Activated CD8-positive, alpha-beta memory T cell treated with anti-CD3 and anti-CD28 coated beads for 48 hours (primary cell): ENCODE measurements around the gene SPSB3.

Experiments
- DNase-seq, 3 experiments: peaks; one replicate each; pipeline ENCODE4 v3.0.0-alpha.2; 2020; ENCODE audit warnings: low read depth in 2 of 3, low spot score in 2 of 3

SPSB3 gene

GRCh38 chr16:1789643-1790045 is 7.3 kb upstream of the SPSB3 start:
- no peak for DNase-seq

- no peak for DNase-seq
These were observed 6.3 kb upstream of the SPSB3 start for GRCh38 chr16:1788708-1789100.

- no peak for DNase-seq
These were observed 5.8 kb upstream of the SPSB3 start for GRCh38 chr16:1788095-1788707.

GRCh38 chr16:1787322-1788094 is 5.1 kb upstream of the SPSB3 start:
- no peak for DNase-seq

GRCh38 chr16:1787056-1787321 is 4.6 kb upstream of the SPSB3 start:
- no peak for DNase-seq

- no peak for DNase-seq
These were observed 4.1 kb upstream of the SPSB3 start for GRCh38 chr16:1786242-1787055.

- no peak for DNase-seq
These were observed 3.4 kb upstream of the SPSB3 start for GRCh38 chr16:1785846-1786170.

GRCh38 chr16:1784977-1785845 is 2.8 kb upstream of the SPSB3 start:
- DNase-seq: no peak

GRCh38 chr16:1781758-1782407 is 488 bp downstream of the SPSB3 start:
- no peak for DNase-seq

- DNase-seq: no peak
These were observed 1.1 kb downstream of the SPSB3 start for GRCh38 chr16:1781254-1781653.

GRCh38 chr16:1780677-1781072 is 1.7 kb downstream of the SPSB3 start:
- no peak for DNase-seq

- DNase-seq: no peak
These were observed 2.4 kb downstream of the SPSB3 start for GRCh38 chr16:1779741-1780676.

- no peak for DNase-seq
These were observed 3.1 kb downstream of the SPSB3 start for GRCh38 chr16:1779234-1779701.

- DNase-seq: no peak
These were observed 3.9 kb downstream of the SPSB3 start for GRCh38 chr16:1778200-1779179.

GRCh38 chr16:1777375-1778199 is 4.8 kb downstream of the SPSB3 start:
- DNase-seq: no peak

GRCh38 chr16:1776991-1777374 is 5.4 kb downstream of the SPSB3 start:
- DNase-seq: no peak

- DNase-seq: no peak
These were observed 5.8 kb downstream of the SPSB3 start for GRCh38 chr16:1776672-1776955.
